Bone marrow (tissue), 2 donors: ENCODE results near the gene STAT5B.

Experiments
- DNase-seq, 2 donors: peaks; one replicate each; lab custom pipeline; 2025; lab: John Stamatoyannopoulos, UW

The STAT5B gene

GRCh38 chr17:42179911-42180410 lies 96.2 kb downstream of the STAT5B start:
- no peak for DNase-seq

GRCh38 chr17:42179335-42179734 lies 96.9 kb downstream of the STAT5B start:
- no peak for DNase-seq

- no peak for DNase-seq
Observed at GRCh38 chr17:42178817-42179216, 97.4 kb downstream of the STAT5B start.

- no peak for DNase-seq
Observed at GRCh38 chr17:42177684-42178083, 98.5 kb downstream of the STAT5B start.

GRCh38 chr17:42174126-42174783 lies 101.9 kb downstream of the STAT5B start:
- DNase-seq, result no peak

- DNase-seq, result no peak
Observed at GRCh38 chr17:42171831-42172230, 104.4 kb downstream of the STAT5B start.

- no peak for DNase-seq
Observed at GRCh38 chr17:42169351-42169750, 106.8 kb downstream of the STAT5B start.

GRCh38 chr17:42167807-42168206 lies 108.4 kb downstream of the STAT5B start:
- no peak for DNase-seq

GRCh38 chr17:42166196-42166763 lies 109.9 kb downstream of the STAT5B start:
- DNase-seq, result no peak

GRCh38 chr17:42165751-42166150 lies 110.4 kb downstream of the STAT5B start:
- DNase-seq, result no peak

- no peak for DNase-seq
Observed at GRCh38 chr17:42163696-42164407, 112.3 kb downstream of the STAT5B start.

GRCh38 chr17:42163113-42163512 lies 113.1 kb downstream of the STAT5B start:
- DNase-seq, result no peak

GRCh38 chr17:42160531-42160910 lies 115.7 kb downstream of the STAT5B start:
- DNase-seq, result no peak

- no peak for DNase-seq
Observed at GRCh38 chr17:42159796-42160530, 116.2 kb downstream of the STAT5B start.

- no peak for DNase-seq
Observed at GRCh38 chr17:42155614-42156045, 120.6 kb downstream of the STAT5B start.

GRCh38 chr17:42153919-42154742 lies 122.1 kb downstream of the STAT5B start:
- DNase-seq, result peak in 1 of 2 donors; percentile 52
